ENCODE results near the gene CYB5D1.

GRCh38 chr17:7823581-7824001, 34.2 kb upstream of the CYB5D1 start:
- no peak for TF ChIP-seq CHD2 (IDR thresholded peaks at IDR 0.05; ENCODE audit: low read length)
- TF ChIP-seq CTCF (IDR thresholded peaks at IDR 0.05; ENCODE audit: control extremely low read depth in 1 of 3, insufficient read depth in 1 of 3, low read depth in 1 of 3, low read length in 3 of 3), result no peak
- TF ChIP-seq SIRT6 (IDR thresholded peaks at IDR 0.05; ENCODE audit: low read length), result no peak
- TF ChIP-seq RXRA (IDR thresholded peaks at IDR 0.05; ENCODE audit: insufficient read depth, low read depth, low read length), result no peak
- no peak for TF ChIP-seq POU5F1 (IDR thresholded peaks at IDR 0.05; ENCODE audit: low read depth, low read length)
- no peak for TF ChIP-seq POLR2A (IDR thresholded peaks at IDR 0.05; ENCODE audit: control extremely low read depth in 1 of 2, low read depth in 2 of 2, low read length in 2 of 2)
- peak; percentile 82 for TF ChIP-seq JUND (IDR thresholded peaks at IDR 0.05; ENCODE audit: low read length)
- no peak for TF ChIP-seq EP300 (IDR thresholded peaks at IDR 0.05; ENCODE audit: borderline replicate concordance in 1 of 2, low read depth in 2 of 2, low read length in 2 of 2)
- TF ChIP-seq POLR2AphosphoS5 (IDR thresholded peaks at IDR 0.05; ENCODE audit: low read depth, low read length), result no peak
- no peak for TF ChIP-seq TAF7 (optimal IDR thresholded peaks at IDR 0.05; ENCODE audit: borderline replicate concordance, low read depth, low read length)
- no peak for TF ChIP-seq CEBPB (IDR thresholded peaks at IDR 0.05; ENCODE audit: low read depth, low read length)
- no peak for TF ChIP-seq GABPA (IDR thresholded peaks at IDR 0.05; ENCODE audit: borderline replicate concordance, insufficient read depth, low read length)

Measured in H1 (cell line).